IPS DF 4.7 (cell line): ENCODE data around the gene ANKRD62.

Experiments used
- DNase-seq: peaks from one replicate; pipeline ENCODE4 v3.0.0-alpha.2; 2013; ENCODE audit warnings: low spot score; ENCODE audit errors: extremely low read depth

Gene ANKRD62

DNA sequence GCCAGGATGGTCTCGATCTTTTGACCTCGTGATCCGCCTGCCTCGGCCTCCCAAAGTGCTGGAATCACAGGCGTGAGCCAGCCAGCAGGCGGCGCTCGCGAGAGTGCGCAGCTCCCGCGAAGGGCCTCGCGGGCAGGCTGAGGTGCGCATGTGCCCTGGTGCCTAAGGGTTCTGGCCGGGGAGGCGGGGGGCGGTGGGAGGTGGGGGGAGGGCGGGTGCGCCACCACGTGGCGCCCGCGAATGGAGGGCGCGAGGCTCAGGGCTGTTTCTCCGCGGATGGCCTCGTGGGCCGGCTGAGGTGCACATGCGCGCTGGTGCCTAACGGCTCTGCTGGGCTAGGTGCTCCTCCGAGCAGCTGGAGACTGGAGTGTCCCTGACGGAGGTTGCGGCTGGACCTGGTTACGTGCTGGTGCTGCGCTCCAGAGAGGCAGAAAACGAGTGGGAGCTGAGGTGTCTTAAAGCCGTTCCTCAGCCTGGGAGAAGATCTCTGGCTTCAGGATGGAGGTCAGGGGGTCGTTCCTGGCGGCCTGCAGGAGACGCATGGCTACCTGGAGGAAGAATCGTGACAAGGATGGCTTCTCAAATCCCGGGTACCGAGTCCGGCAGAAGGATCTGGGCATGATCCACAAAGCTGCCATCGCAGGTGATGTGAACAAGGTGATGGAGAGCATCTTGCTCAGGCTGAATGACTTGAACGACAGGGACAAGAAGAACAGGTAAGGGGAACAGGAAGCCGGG is at the start of gene ANKRD62:
ANKRD62 (plus strand) TSS at position 324 of the 738 bp plus-strand sequence; CDS start at position 499, 175 bp downstream.
- DNase-seq, result no peak

DNA sequence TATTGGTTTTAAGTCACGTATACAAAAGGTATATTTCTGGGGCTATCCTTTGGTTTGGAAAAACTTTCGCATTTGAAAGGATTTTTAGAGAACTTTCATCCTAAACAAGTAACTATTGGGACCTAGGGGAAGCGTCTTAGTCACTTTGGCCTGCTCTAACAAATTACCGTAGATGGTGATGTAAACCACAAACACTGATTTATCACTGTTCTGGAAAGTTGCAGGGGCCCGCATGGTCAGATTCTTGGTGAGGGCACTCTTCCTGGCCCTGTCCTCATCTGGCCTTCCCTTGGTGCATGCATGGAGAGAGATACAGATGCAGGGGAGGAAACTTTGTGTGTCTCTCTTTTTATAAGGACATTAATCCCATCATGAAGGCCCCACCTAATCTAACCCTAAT is 49.1 kb upstream of the ANKRD62 start:
- no peak for DNase-seq

DNA sequence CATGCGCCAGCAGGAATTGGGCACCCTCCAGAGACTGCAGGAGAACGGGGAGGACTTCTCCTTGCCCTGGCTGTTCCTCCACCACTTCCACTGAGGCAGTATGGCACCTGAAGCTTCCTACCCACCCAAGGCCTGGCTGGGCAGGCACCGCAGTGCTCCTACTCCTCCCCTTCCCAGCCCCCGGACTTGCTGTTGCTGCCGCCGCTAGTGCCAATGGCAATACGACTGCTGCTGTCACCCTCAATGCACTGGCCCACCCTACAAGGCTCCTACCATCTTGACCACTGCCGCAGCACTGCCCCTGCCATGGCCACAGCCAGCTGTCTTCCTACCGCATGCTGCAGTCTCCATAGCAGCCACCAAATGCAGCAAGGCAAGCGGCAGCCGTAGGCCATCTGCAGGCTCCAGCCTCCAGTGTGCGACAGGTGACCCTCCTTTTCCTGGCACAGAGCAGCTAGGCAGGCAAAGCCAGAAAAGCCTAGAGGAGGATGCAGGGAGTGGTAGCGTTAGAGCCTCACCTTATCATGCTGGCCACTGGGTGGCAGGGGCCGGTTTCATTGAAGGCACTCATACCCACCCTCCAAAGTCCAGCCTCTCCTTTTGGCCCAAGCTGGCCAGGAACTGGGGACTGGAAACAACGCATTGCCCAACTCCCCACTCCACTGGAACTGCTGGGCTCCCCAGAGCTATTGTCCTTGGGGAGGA is 47.4 kb upstream of the ANKRD62 start:
- DNase-seq, result no peak

DNA sequence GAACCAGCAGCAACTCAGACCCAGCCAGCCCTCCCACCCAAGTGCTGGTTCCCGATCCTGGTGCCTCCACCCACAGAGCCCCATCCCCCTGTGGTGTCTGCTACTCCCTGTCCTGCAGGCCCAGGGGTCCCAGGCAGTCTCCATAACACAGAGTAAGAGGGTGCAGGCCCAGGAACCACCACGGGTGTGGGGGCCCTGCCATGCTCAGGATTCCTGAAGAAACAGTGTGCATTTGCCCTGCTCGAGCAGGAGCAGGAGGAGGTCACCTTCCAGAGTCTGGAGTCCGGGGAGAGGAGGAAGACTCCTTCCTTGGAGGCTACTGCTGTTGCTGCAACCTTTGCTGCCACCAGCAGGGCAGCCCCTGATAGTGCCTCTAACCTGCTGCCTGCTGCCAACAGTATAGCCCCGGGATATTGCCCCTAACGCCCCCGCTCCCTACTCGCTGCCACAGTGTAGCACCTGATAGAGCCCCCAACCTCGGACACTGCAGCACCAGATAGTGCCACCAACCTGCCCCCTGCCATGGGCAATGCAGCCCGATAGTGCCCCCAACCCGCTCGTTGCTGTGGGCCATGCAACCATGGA is 46.8 kb upstream of the ANKRD62 start:
- no peak for DNase-seq

DNA sequence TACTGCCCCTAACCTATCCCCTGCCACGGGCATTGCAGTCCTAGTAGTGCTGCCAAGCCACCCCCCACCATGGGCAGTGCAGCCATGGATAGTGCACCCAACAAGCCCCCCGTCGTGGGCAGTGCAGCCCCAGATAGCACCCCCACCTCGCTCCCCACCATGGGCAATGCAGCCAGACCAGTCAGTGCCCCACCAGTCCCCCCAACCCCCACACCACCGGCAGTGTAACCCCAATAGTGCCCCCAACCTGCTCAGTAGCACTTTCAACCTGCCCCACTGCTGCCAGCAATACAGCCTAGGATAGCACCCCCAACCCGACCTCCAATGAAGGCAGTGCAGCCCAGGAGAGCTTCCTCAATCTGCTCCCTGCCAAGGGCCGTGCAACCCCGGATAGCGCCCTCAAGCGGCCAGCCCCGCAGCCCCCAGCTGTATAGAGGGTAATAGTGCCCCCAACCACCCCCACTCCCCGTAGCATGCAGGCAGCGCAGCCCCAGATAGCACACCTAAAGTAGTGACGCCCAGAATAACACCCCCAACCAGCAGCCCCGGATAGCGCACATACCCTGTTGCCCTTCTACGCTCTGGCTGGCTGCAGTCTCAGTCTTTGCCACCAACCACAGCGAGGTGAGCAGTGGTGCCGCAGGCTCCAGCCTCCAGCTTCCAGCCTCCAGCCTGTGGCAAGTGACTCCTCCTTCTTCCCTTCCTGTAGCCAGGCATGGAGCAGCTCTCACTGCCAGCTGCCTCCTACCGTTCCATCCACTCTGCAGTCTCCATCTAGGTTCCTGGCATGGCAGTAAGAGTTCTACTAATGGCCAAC is 45.4 kb upstream of the ANKRD62 start:
- DNase-seq, result no peak

DNA sequence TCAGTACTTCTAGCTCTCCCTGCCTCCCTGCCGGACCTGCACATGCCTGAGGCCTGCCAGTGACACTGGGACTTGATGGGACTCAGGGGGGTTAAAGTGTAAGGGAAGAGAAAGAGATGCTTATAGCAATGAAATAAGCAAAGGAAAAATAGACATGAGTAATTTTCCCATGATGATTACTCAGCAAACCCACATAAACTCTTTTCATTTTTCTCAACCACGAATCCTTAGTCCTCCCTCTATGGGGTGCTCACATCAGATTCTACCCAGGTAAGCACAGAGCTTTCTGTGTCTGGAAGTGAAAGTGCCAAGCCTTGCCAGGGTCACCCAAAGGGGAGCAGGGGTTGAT is 44.8 kb upstream of the ANKRD62 start:
- DNase-seq, result no peak

DNA sequence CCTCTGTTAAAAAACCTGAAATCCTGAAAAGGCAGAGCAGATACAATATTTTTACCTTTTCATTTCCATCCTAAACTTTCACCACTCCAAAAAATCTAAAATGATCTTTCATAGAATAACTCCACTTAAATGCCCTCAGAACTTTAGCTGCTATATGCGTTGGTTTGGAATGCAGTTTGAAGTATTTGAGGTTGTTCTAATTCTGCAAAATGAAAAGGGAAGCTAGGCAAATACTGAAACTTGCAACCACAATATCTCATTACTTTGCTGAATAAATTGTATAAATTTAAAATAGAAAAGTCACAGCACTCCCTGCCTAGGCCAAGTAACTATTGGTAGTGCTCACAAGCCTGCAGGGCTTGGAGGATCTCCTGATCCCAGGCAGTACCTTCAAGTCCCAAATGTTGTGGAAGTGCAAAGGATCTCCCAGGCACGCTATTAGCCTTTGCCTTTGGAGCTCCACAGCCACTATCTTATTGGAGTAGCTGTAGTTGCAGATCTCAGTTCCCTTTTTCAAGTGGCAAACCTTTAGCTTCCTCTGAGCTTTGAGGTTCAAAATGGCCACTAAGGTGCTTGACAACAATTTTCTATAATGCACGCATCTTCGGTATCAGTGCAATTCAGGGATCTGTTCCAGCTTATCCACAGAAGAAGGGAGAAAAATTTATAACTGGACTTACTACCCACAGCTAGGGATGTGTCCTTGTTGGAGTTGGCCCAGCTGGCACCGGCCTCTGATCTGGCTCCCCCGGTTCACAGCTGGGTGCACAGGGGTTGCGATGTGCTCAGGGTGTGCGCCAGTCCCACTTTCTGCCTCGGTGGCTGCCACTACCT is 43.4 kb upstream of the ANKRD62 start:
- DNase-seq, result no peak

DNA sequence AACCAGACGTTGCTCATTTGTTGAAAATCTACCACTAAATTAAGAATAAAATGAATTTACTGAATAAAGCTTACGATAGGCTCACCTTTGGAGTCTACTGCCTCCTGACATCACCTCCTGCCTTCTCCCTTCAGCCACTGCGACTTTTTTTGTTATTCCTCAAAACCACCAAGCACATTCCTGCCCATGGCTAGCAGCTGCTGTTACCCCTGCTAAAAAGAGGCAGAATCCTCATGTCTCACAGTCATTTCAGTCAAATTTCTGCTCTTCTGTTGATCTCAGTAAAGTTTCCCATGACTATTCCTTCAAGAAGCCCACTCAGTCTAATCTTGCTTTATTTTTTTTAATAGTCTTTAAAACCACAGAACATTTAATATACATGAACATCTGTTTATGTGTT is 40.8 kb upstream of the ANKRD62 start:
- no peak for DNase-seq

DNA sequence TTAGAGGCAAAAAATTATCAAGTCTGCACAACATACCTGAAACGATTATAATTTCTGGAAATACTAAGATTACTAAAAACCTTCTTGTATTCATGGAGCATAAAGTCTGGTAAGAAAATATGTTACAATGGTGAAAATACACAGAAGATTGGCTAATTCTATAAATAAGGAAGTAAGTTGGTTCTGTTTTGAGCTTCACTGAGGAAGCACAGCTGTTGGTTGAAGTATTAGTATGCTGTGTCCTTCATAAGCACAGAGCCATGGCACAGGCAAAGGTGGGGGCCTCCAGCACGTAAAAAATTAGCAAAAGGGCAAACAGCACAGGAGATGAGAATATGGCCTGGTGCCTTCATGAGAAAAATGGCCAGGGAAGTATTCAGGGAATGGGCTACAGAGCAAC is 40.4 kb upstream of the ANKRD62 start:
- no peak for DNase-seq

DNA sequence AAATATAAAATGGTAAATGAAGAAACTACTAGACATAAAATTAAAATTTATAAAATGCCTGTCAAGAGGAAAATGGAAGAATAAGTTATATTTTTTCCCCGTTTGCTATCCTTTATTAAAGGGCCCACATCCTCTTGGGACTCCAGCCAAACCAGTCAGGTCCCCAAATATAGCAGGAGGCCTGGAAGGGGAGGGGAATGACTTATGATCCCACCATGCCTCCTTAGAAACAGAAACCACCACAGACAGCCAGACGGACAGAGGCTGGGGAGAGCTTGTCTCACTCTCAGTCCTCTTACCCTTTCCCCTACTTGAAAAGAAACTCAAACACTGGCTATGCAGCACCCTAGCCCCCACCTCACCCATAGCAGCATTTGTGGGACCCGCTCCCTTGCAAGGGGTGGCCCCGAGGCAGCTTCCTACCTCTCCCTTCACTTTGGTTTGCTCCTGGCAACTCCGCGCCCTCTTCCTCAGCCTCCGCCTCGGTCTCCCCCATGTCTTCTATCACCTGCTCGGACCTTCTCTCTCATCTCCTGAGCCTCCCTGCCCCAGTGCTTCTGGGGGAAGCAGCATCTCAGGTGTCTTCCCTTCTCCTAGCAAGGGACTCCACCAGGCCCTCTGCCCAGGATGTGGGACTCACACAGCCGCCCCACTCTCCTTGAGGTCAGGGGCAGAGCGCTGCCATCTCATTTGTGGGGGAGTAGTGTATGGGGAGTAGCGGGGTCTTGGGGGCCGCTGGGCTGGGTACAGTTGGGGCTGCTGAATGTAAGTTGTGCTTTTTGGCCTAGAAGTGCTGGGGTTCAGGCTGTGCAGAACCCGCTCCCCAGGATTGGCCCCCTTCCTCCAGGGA is 37.4 kb upstream of the ANKRD62 start:
- DNase-seq, result no peak

DNA sequence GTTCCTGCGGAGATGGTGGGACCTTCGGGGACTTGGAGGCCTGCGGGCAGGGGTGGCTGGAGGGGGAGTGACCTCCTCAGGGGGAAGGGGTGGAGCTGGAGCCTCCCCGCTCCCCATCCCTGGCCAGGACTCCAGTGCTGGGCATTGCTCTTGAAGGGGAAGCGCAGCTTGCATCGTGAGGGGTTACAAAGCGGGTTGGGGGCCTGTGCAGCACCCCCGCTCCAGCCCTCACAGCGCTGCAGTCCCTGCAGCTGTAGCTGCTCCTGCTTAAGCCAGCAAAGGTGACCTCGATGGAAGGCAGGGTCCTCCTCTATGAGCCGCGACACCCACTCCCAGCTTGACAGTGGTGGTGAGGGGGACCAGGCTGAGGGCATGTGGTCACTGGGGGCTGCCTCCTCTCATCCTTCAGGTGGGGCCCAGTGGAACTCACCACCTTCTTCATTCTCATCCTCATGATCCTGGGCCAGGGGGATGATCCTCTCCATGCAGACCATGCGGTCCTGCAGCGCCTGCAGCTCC is 36.7 kb upstream of the ANKRD62 start:
- no peak for DNase-seq

DNA sequence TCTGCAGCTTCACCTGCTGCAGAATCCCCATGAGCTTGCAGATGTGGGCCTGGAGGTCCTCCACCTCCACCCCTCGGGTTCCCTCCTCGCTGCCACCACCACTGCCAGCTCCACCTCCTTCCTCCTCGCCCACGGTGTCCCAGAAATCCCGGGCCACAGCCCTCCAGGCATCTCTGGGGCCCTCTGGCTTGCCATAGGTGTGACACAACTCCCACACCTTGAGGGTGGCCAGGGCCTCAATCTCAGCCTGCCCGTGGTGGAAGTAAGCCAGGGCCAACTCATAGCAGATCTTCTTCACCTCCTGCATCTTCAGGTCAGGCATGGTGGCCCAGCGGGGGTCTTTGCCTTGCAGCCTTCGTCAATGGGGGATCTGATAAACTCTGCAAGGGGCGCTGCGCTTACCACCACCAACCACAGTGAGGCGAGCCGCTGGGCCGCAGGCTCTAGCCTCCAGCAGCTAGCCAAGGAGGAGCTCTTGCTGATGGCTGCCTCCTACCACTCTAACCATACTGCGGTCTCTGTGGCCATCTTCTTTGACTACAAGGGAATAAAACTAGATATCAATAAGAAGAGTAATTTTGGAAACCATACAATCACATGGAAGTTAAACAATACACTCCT is 36.1 kb upstream of the ANKRD62 start:
- DNase-seq, result no peak

DNA sequence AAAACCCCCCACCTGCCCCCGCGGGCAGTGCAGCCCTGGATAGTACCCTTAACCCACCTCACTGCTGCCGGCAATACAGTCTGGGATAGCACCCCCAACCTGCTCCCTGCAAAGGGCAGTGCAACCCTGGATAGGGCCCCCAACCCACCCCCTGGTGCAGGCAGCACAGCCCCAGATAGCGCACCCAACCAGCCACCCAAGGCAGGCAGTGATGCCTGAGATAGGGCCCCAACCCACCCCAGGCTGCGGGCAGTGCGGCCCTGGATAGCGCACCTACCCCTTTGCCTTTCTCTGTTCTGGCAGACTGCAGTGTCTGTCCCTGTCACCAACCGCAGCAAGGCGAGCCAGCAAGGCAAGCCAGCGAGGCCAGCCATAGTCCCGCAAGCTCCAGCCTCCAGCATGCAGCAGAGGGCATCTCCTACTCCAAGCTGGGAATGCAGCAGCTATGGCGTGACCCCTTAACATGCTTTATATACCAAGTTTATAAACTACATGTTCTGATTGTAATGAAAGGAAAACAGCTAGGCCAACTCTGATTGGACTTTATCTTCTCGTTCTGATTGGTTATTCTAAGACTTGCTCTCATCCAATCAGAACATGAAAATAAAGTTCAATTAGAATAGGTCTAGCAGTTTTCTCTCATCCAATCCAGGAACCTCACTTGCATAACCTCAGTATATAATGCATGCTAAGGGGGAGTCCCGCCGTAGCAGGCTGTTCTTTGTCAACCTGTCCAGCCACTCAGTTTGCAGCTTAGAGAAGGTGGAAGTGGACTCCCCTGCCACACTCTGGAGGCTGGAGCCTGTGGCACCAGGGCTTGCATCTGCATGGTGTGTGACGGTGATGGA is 34.1 kb upstream of the ANKRD62 start:
- DNase-seq, result no peak

DNA sequence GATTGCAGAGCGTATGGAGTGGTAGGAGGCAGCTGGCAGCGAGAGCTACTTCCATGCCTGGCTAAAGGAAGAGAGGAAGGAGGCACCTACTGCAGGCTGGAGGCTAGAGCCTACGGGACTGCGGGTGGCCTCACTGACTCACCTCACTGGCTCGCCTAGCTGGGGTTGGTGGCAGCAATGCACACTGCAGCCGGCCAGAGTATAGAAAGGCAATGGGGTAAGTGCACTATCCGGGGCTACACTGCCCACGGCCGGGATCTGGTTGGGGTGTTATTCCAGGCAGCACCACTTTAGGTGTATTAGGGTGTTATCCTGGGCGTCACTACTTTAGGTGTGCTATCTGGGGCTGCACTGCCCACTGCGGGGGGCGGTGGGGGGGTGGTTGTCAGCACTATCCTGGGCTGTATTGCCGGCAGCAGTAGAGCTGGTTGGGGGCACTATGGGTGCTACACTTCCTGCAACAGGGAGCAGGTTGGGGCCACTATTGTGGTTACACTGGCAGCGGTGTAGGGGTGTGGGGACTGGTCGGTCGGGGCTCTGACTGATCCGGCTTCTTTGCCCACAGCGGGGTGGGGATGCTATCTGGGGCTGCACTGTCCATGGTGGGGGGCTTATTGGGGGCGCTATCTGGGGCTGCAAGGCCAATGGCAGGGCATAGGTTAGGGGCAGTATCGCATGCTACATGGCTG is 33.3 kb upstream of the ANKRD62 start:
- DNase-seq, result no peak

DNA sequence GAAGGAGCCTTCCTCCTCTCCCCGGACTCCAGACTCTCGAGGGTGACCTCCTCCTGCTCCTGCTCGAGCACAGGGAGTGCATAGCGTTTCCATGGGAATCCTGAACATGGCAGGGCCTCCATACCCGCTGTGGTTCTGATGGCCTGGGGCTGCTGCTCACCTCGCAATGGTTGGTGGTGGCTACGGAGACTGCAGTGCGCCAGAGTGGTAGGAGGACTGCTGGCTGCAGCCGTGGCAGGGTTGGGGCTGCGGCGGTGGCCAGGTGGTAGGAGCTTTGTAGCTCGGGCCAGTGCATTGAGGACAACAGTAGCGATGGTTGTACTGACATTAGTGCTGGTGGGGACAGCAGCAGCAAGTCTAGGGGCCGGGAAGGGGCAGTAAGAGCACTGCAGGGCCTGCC is 32.0 kb upstream of the ANKRD62 start:
- DNase-seq, result no peak

DNA sequence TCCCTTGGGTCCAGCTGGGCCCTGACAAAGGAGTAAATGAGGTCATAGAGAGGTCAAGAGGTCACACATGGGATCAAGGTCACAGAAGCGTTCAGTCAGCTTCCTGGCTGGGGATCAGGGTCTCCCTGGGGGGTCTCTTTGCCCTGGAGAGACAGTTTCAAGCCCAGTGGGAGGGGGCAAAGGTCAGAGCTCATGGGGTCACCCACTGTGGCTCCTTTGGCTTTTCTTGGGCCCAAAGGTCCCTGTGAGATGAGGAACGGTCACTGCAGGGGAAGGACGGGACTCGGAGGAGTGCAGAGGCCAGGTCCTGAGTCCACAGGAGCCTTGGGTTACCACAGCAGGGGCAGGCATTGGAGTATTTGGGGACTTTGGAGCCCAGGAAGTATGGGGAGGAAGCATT is 30.7 kb upstream of the ANKRD62 start:
- DNase-seq, result no peak

DNA sequence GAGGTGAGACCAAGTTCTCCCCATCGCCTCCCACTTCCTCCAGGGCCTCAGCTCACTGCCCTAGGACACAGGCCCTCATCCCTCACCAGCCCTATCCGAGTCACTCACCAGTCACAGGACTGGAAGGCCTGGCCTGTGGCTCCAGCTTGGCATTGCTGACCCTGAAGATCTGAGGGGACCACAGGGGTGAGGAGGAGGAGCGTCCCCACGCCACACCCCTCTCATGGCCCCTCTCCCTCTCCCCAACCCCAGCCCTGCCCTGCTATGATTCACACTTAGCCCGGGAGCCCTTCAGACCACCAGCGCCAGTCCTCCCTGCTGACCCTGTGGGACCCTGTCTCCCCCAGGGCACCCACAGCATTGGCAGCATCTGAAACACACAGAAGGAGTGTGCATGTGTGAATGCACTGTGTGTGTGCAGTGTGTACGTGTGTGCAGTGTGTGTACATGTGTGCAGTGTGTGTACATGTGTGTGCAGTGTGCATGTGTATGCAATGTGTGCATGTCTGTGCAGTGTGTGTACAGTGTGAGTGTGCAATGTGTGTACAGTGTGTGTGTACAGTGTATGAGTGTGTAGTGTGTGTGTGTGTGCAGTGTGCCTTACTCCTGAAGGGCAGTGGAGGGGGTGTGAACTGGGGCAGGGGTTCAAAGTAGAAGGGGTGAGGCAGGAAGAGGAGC is 29.4 kb upstream of the ANKRD62 start:
- DNase-seq, result no peak
